ENCODE results near the gene CKAP2L.

- no peak for TF ChIP-seq CTCF (IDR thresholded peaks at IDR 0.05)
- no peak for TF ChIP-seq POLR2AphosphoS5 (IDR thresholded peaks at IDR 0.05)
Measured at GRCh38 chr2:112791019-112791418, 26.6 kb upstream of the CKAP2L start.
